Stimulated activated effector memory CD8-positive, alpha-beta T cell treated with anti-CD3 and anti-CD28 coated beads, Interleukin-12 subunit alpha, Interleukin-12 subunit beta, amount 100 ng/mL, for 72 hours (primary cell): Measurements from ENCODE around the gene MISP.

Experiments
- ATAC-seq: fragments of 150-1000 bp; cut with Tn5 transposase; 2 replicates; pipeline ENCODE4 v1.10.0; 2021
- DNase-seq, 2 donors: peaks; one replicate each; pipeline ENCODE4 v3.0.0; 2021 to 2022; ENCODE audit warnings: low spot score in 2 of 2
- H3K27ac Mint-ChIP-seq: one replicate; pipeline ENCODE4 v1.8.0; 2022; ENCODE audit warnings: mild to moderate bottlenecking, mixed read lengths
- H3K36me3 Mint-ChIP-seq: one replicate; pipeline ENCODE4 v1.8.0; 2022; ENCODE audit warnings: mild to moderate bottlenecking, mixed read lengths
- H3K4me1 Mint-ChIP-seq: one replicate; pipeline ENCODE4 v1.8.0; 2022; ENCODE audit warnings: mixed read lengths
- H3K4me3 Mint-ChIP-seq: one replicate; pipeline ENCODE4 v1.8.0; 2022; ENCODE audit warnings: mild to moderate bottlenecking, mixed read lengths
- H3K9me3 Mint-ChIP-seq: one replicate; pipeline ENCODE4 v1.8.0; 2022; ENCODE audit warnings: mixed read lengths

Gene MISP

GRCh38 chr19:751501-752341, 809 bp downstream of the MISP start:
- DNase-seq (no peak), ATAC-seq (no peak)
- no peak overlapping the region for H3K27ac Mint-ChIP-seq
- no peaks in the 10 kb centered on the region for H3K36me3 Mint-ChIP-seq
- no peak overlapping the region for H3K4me3 Mint-ChIP-seq
- no peaks in the 10 kb centered on the region for H3K4me1 Mint-ChIP-seq
- H3K9me3 Mint-ChIP-seq: no peaks in the 10 kb centered on the region

- Mint-ChIP-seq H3K9me3 (no peaks in the 10 kb centered on the region), H3K4me1 (no peaks in the 10 kb centered on the region), H3K4me3 (no peak overlapping the region), H3K27ac (no peak overlapping the region), H3K36me3 (no peaks in the 10 kb centered on the region)
- ATAC-seq (no peak), DNase-seq (no peak)
Measured at GRCh38 chr19:752652-753517, 2.0 kb downstream of the MISP start.

GRCh38 chr19:754530-754929, 3.6 kb downstream of the MISP start:
- Mint-ChIP-seq H3K9me3 (no peaks in the 10 kb centered on the region), H3K36me3 (no peaks in the 10 kb centered on the region)

GRCh38 chr19:755063-755462, 4.2 kb downstream of the MISP start:
- no peak for DNase-seq
- H3K27ac Mint-ChIP-seq: no peak overlapping the region
- H3K4me1 Mint-ChIP-seq: no peaks in the 10 kb centered on the region
- H3K4me3 Mint-ChIP-seq: no peak overlapping the region
- no peak for ATAC-seq
- H3K36me3 Mint-ChIP-seq: no peaks in the 10 kb centered on the region
- no peaks in the 10 kb centered on the region for H3K9me3 Mint-ChIP-seq

More at GRCh38 chr19:754530-754929, 3.6 kb downstream of the MISP start:
- no peaks in the 10 kb centered on the region for H3K4me1 Mint-ChIP-seq
- no peak overlapping the region for H3K4me3 Mint-ChIP-seq
- DNase-seq (no peak), ATAC-seq (no peak)
- H3K27ac Mint-ChIP-seq: no peak overlapping the region

GRCh38 chr19:756236-756635, 5.3 kb downstream of the MISP start:
- ATAC-seq (peak; percentile 69), DNase-seq (no peak)
- Mint-ChIP-seq H3K4me3 (no peak overlapping the region), H3K36me3 (no peaks in the 10 kb centered on the region), H3K4me1 (no peaks in the 10 kb centered on the region), H3K9me3 (no peaks in the 10 kb centered on the region), H3K27ac (no peak overlapping the region)

GRCh38 chr19:756821-757688, 6.1 kb downstream of the MISP start:
- no peak overlapping the region for H3K4me3 Mint-ChIP-seq
- H3K27ac Mint-ChIP-seq: no peak overlapping the region
- H3K4me1 Mint-ChIP-seq: no peaks in the 10 kb centered on the region
- ATAC-seq: no peak
- H3K9me3 Mint-ChIP-seq: no peaks in the 10 kb centered on the region
- no peaks in the 10 kb centered on the region for H3K36me3 Mint-ChIP-seq
- no peak for DNase-seq

- no peaks in the 10 kb centered on the region for H3K4me1 Mint-ChIP-seq
- no peaks in the 10 kb centered on the region for H3K9me3 Mint-ChIP-seq
- H3K36me3 Mint-ChIP-seq: no peaks in the 10 kb centered on the region
- H3K4me3 Mint-ChIP-seq: no peak overlapping the region
- ATAC-seq: no peak
- H3K27ac Mint-ChIP-seq: no peak overlapping the region
- no peak for DNase-seq
Measured at GRCh38 chr19:757811-758668, 7.1 kb downstream of the MISP start.

GRCh38 chr19:763181-763580, 12.3 kb downstream of the MISP start:
- H3K36me3 Mint-ChIP-seq: no peaks in the 10 kb centered on the region
- ATAC-seq: no peak
- no peak overlapping the region for H3K27ac Mint-ChIP-seq

GRCh38 chr19:763869-764268, 13.0 kb downstream of the MISP start:
- no peaks in the 10 kb centered on the region for H3K36me3 Mint-ChIP-seq
- H3K27ac Mint-ChIP-seq: no peak overlapping the region
- ATAC-seq (no peak), DNase-seq (no peak)
- no peaks in the 10 kb centered on the region for H3K4me1 Mint-ChIP-seq
- H3K9me3 Mint-ChIP-seq: no peaks in the 10 kb centered on the region
- H3K4me3 Mint-ChIP-seq: no peak overlapping the region

More at GRCh38 chr19:763181-763580, 12.3 kb downstream of the MISP start:
- no peak for DNase-seq
- Mint-ChIP-seq H3K4me1 (no peaks in the 10 kb centered on the region), H3K9me3 (no peaks in the 10 kb centered on the region), H3K4me3 (no peak overlapping the region)

- H3K36me3 Mint-ChIP-seq: no peaks in the 10 kb centered on the region
- H3K9me3 Mint-ChIP-seq: no peaks in the 10 kb centered on the region
Measured at GRCh38 chr19:764301-764700, 13.4 kb downstream of the MISP start.

GRCh38 chr19:765179-765738, 14.3 kb downstream of the MISP start:
- Mint-ChIP-seq H3K9me3 (no peaks in the 10 kb centered on the region), H3K36me3 (no peaks in the 10 kb centered on the region), H3K27ac (no peak overlapping the region), H3K4me1 (no peaks in the 10 kb centered on the region), H3K4me3 (no peak overlapping the region)
- DNase-seq (no peak), ATAC-seq (no peak)

More at GRCh38 chr19:764301-764700, 13.4 kb downstream of the MISP start:
- H3K27ac Mint-ChIP-seq: no peak overlapping the region
- ATAC-seq: no peak
- DNase-seq: no peak
- no peak overlapping the region for H3K4me3 Mint-ChIP-seq
- H3K4me1 Mint-ChIP-seq: no peaks in the 10 kb centered on the region

GRCh38 chr19:768424-768823, 17.5 kb downstream of the MISP start:
- Mint-ChIP-seq H3K4me3 (no peak overlapping the region), H3K36me3 (no peaks in the 10 kb centered on the region), H3K27ac (no peak overlapping the region), H3K4me1 (no peaks in the 10 kb centered on the region), H3K9me3 (no peaks in the 10 kb centered on the region)
- no peak for ATAC-seq
- no peak for DNase-seq

- H3K27ac Mint-ChIP-seq: no peak overlapping the region
- H3K36me3 Mint-ChIP-seq: no peaks in the 10 kb centered on the region
- no peak overlapping the region for H3K4me3 Mint-ChIP-seq
- no peaks in the 10 kb centered on the region for H3K9me3 Mint-ChIP-seq
- no peaks in the 10 kb centered on the region for H3K4me1 Mint-ChIP-seq
- ATAC-seq (no peak), DNase-seq (no peak)
Measured at GRCh38 chr19:769616-770015, 18.7 kb downstream of the MISP start.

GRCh38 chr19:771332-771785, 20.4 kb downstream of the MISP start:
- H3K36me3 Mint-ChIP-seq: no peaks in the 10 kb centered on the region
- H3K4me1 Mint-ChIP-seq: no peaks in the 10 kb centered on the region
- no peak overlapping the region for H3K4me3 Mint-ChIP-seq
- ATAC-seq: peak; percentile 68
- DNase-seq: no peak
- no peak overlapping the region for H3K27ac Mint-ChIP-seq
- no peaks in the 10 kb centered on the region for H3K9me3 Mint-ChIP-seq
